ENCODE data around the gene MRC2.

GRCh38 chr17:62650587-62650986 is 23.1 kb downstream of the MRC2 start:
- no peak for TF ChIP-seq CTCF (IDR thresholded peaks at IDR 0.05)
- no peak for TF ChIP-seq ZFX (IDR thresholded peaks at IDR 0.05; ENCODE audit: borderline replicate concordance)

Data from 22Rv1 (cell line).